Loucy (cell line): Measurements from ENCODE around the gene PARM1.

Experiments
- H2AFZ ChIP-seq: fragments of 200-600 bp; sonication (generic); 2 replicates; pipeline ENCODE4 v1.6.0; 2016; ENCODE audit warnings: antibody characterized with exemption, mild to moderate bottlenecking, low read length, moderate library complexity
- H3F3A ChIP-seq: fragments of 200-600 bp; 2 replicates; pipeline ENCODE4 v1.6.0; 2016; ENCODE audit warnings: antibody characterized with exemption, low read depth, mild to moderate bottlenecking
- H3K27me3 ChIP-seq: fragments of 200-600 bp; sonication (generic); 2 replicates; pipeline ENCODE4 v1.6.1; 2014; ENCODE audit warnings: low read length, mild to moderate bottlenecking; ENCODE audit not compliant: insufficient read depth, poor library complexity, severe bottlenecking
- H3K36me3 ChIP-seq: fragments of 200-600 bp; sonication (generic); 2 replicates; pipeline ENCODE4 v1.6.1; 2016; ENCODE audit warnings: low read length; ENCODE audit not compliant: insufficient read depth
- H3K4me1 ChIP-seq: fragments of 200-600 bp; sonication (generic); 2 replicates; pipeline ENCODE4 v1.5.1; 2014; ENCODE audit warnings: low read length, mild to moderate bottlenecking; ENCODE audit not compliant: insufficient read depth, poor library complexity, severe bottlenecking
- H3K4me2 ChIP-seq: fragments of 200-600 bp; sonication (generic); 2 replicates; pipeline ENCODE4 v1.6.0; 2014; ENCODE audit warnings: antibody characterized with exemption, low read length, low read depth, mild to moderate bottlenecking; ENCODE audit not compliant: poor library complexity, severe bottlenecking
- H3K4me3 ChIP-seq: fragments of 200-600 bp; sonication (generic); 2 replicates; pipeline ENCODE4 v1.5.1; 2014; ENCODE audit warnings: low read length, mild to moderate bottlenecking, mixed read lengths; ENCODE audit not compliant: poor library complexity, severe bottlenecking
- H3K79me2 ChIP-seq: fragments of 200-600 bp; sonication (generic); 2 replicates; pipeline ENCODE4 v1.6.1; 2014; ENCODE audit warnings: low read length; ENCODE audit not compliant: insufficient read depth
- H3K9ac ChIP-seq: fragments of 200-600 bp; sonication (generic); 2 replicates; pipeline ENCODE4 v1.6.0; 2014; ENCODE audit warnings: mild to moderate bottlenecking, low read depth, low read length, moderate library complexity; ENCODE audit not compliant: poor library complexity, severe bottlenecking
- H3K9me2 ChIP-seq: fragments of 200-600 bp; sonication (generic); replicated peaks from 2 replicates; pipeline ENCODE4 v1.6.1; 2016; ENCODE audit warnings: low read depth, low read length, mixed read lengths
- H3K9me3 ChIP-seq: fragments of 200-600 bp; sonication (generic); 2 replicates; pipeline ENCODE4 v1.6.1; 2014; ENCODE audit warnings: mild to moderate bottlenecking, antibody characterized with exemption, low read length, low read depth; ENCODE audit not compliant: insufficient read depth
- H4K20me1 ChIP-seq: fragments of 200-600 bp; sonication (generic); 2 replicates; pipeline ENCODE4 v1.6.0; 2014; ENCODE audit warnings: antibody characterized with exemption, low read length, mild to moderate bottlenecking; ENCODE audit not compliant: insufficient read depth, poor library complexity, severe bottlenecking
- EZH2phosphoT487 ChIP-seq: fragments of 200-600 bp; IDR thresholded peaks from 2 replicates; pipeline ENCODE4 v1.6.1; 2018; ENCODE audit warnings: antibody characterized with exemption, mild to moderate bottlenecking, moderate library complexity, borderline replicate concordance
- TF ChIP-seq, protein P1 (sequence below): fragments of 200-600 bp; sonication (generic); conservative IDR thresholded peaks from 2 replicates; pipeline ENCODE4 v1.5.1; 2014; ENCODE audit warnings: mild to moderate bottlenecking, antibody characterized with exemption, low read length

The PARM1 gene

DNA sequence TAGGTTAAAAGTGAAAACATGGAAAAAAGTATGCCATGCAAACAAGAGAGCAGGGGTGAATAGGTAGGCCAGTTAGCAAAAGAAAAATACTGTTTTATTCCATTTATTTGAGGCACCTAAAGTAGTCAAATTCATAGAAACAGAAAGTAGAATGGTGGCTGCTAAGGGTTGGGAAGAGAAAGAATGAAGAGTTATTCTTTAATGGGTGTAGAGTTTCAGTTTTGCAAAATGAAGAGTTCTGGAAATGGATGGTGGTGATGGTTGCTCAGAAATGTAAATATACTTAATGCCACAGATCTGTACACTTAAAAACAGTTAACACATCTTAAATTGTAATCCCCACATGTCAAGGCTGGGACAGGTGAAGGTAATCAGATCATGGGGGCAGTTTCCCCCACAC lies 29.7 kb downstream of the PARM1 start:
- Histone ChIP-seq H3K4me2 (no peak overlapping the region), H3K9ac (no peak overlapping the region), H3K27me3 (no peaks in the 10 kb centered on the region), H4K20me1 (no peaks in the 10 kb centered on the region), H3K4me3 (no peak overlapping the region), H2AFZ (no peak overlapping the region), H3F3A (no peaks in the 10 kb centered on the region), H3K79me2 (no peaks in the 10 kb centered on the region), H3K4me1 (no peaks in the 10 kb centered on the region), H3K9me3 (no peaks in the 10 kb centered on the region), H3K36me3 (no peaks in the 10 kb centered on the region), H3K9me2 (no peaks in the 10 kb centered on the region)
- no peak for TF ChIP-seq EZH2phosphoT487

DNA sequence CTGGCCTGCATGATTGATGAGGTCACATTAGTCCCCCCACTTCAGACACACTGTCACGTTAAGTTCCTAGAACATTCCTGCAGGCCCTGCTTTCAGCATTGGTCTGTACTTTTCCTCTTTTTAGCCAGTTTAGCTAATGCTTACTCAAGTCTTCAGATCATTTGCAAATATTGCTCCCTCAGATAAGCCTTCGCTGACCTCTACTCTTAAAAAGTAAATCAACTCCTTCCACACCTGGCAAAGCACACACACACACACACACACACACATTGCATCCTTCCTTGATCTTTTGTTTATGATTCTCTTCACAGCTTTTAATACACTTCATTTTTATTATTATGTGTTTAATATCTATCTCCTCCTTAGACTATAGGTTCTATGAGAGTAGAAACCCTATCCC lies 31.4 kb downstream of the PARM1 start:
- Histone ChIP-seq H3K27me3 (no peaks in the 10 kb centered on the region), H3K4me1 (no peaks in the 10 kb centered on the region), H3K36me3 (no peaks in the 10 kb centered on the region), H3K79me2 (no peaks in the 10 kb centered on the region), H4K20me1 (no peaks in the 10 kb centered on the region), H3K9me2 (no peaks in the 10 kb centered on the region), H3F3A (no peaks in the 10 kb centered on the region), H3K4me2 (no peak overlapping the region), H2AFZ (no peak overlapping the region), H3K4me3 (no peak overlapping the region), H3K9ac (no peak overlapping the region), H3K9me3 (no peaks in the 10 kb centered on the region)
- TF ChIP-seq, protein P1, sequence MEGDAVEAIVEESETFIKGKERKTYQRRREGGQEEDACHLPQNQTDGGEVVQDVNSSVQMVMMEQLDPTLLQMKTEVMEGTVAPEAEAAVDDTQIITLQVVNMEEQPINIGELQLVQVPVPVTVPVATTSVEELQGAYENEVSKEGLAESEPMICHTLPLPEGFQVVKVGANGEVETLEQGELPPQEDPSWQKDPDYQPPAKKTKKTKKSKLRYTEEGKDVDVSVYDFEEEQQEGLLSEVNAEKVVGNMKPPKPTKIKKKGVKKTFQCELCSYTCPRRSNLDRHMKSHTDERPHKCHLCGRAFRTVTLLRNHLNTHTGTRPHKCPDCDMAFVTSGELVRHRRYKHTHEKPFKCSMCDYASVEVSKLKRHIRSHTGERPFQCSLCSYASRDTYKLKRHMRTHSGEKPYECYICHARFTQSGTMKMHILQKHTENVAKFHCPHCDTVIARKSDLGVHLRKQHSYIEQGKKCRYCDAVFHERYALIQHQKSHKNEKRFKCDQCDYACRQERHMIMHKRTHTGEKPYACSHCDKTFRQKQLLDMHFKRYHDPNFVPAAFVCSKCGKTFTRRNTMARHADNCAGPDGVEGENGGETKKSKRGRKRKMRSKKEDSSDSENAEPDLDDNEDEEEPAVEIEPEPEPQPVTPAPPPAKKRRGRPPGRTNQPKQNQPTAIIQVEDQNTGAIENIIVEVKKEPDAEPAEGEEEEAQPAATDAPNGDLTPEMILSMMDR = no peak
- no peak for TF ChIP-seq EZH2phosphoT487

DNA sequence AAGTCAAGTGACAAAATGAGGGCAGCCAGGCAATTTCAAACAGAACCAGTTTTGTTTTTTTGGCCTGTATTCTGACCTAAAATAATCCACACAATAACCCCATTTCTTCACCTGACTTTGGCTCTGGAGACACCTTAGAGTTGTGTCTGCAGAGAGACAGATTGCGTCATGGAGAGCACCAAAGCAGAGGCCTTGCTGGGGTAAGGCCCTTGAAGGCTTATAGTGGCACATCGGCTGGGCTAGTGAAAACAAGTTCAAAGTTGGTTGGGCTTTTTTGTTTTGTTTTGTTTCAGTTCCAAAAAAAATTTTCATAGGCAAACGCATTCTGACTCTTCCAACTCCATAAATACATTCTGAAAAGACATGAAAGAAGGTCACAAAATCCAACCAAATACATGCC lies 34.4 kb downstream of the PARM1 start:
- Histone ChIP-seq H3K27me3 (no peaks in the 10 kb centered on the region), H3K4me2 (no peak overlapping the region), H3F3A (no peaks in the 10 kb centered on the region), H3K9me3 (no peaks in the 10 kb centered on the region), H3K9ac (no peak overlapping the region), H3K4me1 (no peaks in the 10 kb centered on the region), H3K9me2 (no peaks in the 10 kb centered on the region), H3K4me3 (no peak overlapping the region), H4K20me1 (no peaks in the 10 kb centered on the region), H3K36me3 (no peaks in the 10 kb centered on the region), H2AFZ (no peak overlapping the region), H3K79me2 (no peaks in the 10 kb centered on the region)
- TF ChIP-seq, protein P1 = no peak
- no peak for TF ChIP-seq EZH2phosphoT487

DNA sequence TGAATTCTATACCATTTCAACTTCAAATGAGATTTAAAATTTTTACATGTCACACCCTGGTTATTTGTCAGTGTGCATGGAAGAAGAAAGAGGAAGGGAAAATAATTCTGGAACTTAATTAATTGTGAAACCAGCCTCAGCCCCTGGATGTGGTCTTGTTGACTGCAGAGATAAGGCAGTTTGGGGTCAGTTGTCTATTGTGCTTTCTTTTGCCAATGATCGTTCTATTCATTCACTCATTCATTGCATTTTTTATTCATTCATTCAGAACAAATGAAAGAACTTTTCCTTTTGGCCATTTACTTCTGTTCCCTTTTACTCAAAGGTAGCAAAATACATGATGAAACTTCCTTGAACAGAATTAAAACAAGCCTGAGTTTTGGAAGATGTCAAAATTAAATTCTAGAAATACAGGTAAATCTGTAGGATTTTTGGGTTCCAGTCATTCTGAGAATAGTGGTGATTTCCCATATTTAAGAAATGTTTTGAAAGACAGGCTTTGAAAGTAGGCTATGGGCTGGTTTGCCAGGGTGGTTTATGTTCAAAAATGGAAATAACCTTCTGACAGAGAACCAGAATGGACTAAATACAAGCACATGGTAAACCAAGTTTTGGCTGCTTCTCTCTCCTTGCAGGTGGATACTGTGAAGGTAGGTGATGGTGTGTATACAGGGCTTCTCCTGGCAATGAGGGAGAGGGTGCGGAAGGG lies 35.7 kb downstream of the PARM1 start:
- no peaks in the 10 kb centered on the region for H3K36me3 ChIP-seq
- no peak overlapping the region for H3K4me2 ChIP-seq
- H4K20me1 ChIP-seq = no peaks in the 10 kb centered on the region
- H2AFZ ChIP-seq = no peak overlapping the region
- H3K4me3 ChIP-seq = no peak overlapping the region
- no peaks in the 10 kb centered on the region for H3F3A ChIP-seq
- no peak overlapping the region for H3K9ac ChIP-seq
- H3K9me2 ChIP-seq = no peaks in the 10 kb centered on the region
- H3K9me3 ChIP-seq = no peaks in the 10 kb centered on the region
- H3K27me3 ChIP-seq = no peaks in the 10 kb centered on the region
- no peaks in the 10 kb centered on the region for H3K79me2 ChIP-seq
- TF ChIP-seq, protein P1 = no peak
- no peak for TF ChIP-seq EZH2phosphoT487
- no peaks in the 10 kb centered on the region for H3K4me1 ChIP-seq
